H54 (cell line): ENCODE measurements around the gene MAP2K5.

ENCODE experiments used
- DNase-seq: peaks from one replicate; pipeline ENCODE4 v3.0.0; 2011; ENCODE audit warnings: low spot score, mixed read lengths; ENCODE audit not compliant: insufficient read length
- FAIRE-seq: peaks from 3 replicates; lab custom pipeline; 2011; peaks lifted over from hg19 to GRCh38; lab: Jason Lieb, UNC
- POLR2A ChIP-seq: IDR thresholded peaks from 2 replicates; pipeline ENCODE4 v1.6.1; 2011; ENCODE audit warnings: low read depth, mild to moderate bottlenecking, low read length

Gene MAP2K5

GRCh38 chr15:67559158-67559557, 16.7 kb downstream of the MAP2K5 start:
- DNase-seq (no peak), FAIRE-seq (no peak)

GRCh38 chr15:67559576-67559975, 17.1 kb downstream of the MAP2K5 start:
- no peak for DNase-seq
- no peak for FAIRE-seq
- TF ChIP-seq POLR2A = no peak

More at GRCh38 chr15:67559158-67559557, 16.7 kb downstream of the MAP2K5 start:
- no peak for TF ChIP-seq POLR2A

- no peak for FAIRE-seq
- no peak for TF ChIP-seq POLR2A
Measured at GRCh38 chr15:67560320-67560719, 17.8 kb downstream of the MAP2K5 start.

GRCh38 chr15:67563092-67563491, 20.6 kb downstream of the MAP2K5 start:
- FAIRE-seq = no peak
- no peak for TF ChIP-seq POLR2A
- no peak for DNase-seq

More at GRCh38 chr15:67560320-67560719, 17.8 kb downstream of the MAP2K5 start:
- no peak for DNase-seq

- DNase-seq (no peak), FAIRE-seq (peak; percentile 62)
- no peak for TF ChIP-seq POLR2A
Measured at GRCh38 chr15:67564021-67564967, 21.8 kb downstream of the MAP2K5 start.

GRCh38 chr15:67564968-67565345, 22.5 kb downstream of the MAP2K5 start:
- no peak for TF ChIP-seq POLR2A
- no peak for DNase-seq
- no peak for FAIRE-seq

GRCh38 chr15:67569668-67570067, 27.2 kb downstream of the MAP2K5 start:
- DNase-seq (no peak), FAIRE-seq (no peak)
- TF ChIP-seq POLR2A = no peak

- TF ChIP-seq POLR2A = no peak
- no peak for FAIRE-seq
- DNase-seq = no peak
Measured at GRCh38 chr15:67570875-67571647, 28.6 kb downstream of the MAP2K5 start.

- no peak for TF ChIP-seq POLR2A
- DNase-seq (no peak), FAIRE-seq (no peak)
Measured at GRCh38 chr15:67571648-67572415, 29.3 kb downstream of the MAP2K5 start.

- no peak for TF ChIP-seq POLR2A
- no peak for DNase-seq
- FAIRE-seq = no peak
Measured at GRCh38 chr15:67573194-67573593, 30.7 kb downstream of the MAP2K5 start.

GRCh38 chr15:67575039-67575502, 32.6 kb downstream of the MAP2K5 start:
- no peak for DNase-seq
- no peak for FAIRE-seq
- no peak for TF ChIP-seq POLR2A

GRCh38 chr15:67578020-67578600, 35.6 kb downstream of the MAP2K5 start:
- no peak for TF ChIP-seq POLR2A
- FAIRE-seq (no peak), DNase-seq (no peak)

GRCh38 chr15:67579164-67579563, 36.7 kb downstream of the MAP2K5 start:
- FAIRE-seq (no peak), DNase-seq (no peak)
- no peak for TF ChIP-seq POLR2A
